Measurements from ENCODE around the gene SPINDOC.
"Not testable (repeated sequence)": the region's sequence is repeated elsewhere in the genome, so short reads cannot be mapped to it uniquely, and the experiment has no call there.

The SPINDOC gene, protein sequence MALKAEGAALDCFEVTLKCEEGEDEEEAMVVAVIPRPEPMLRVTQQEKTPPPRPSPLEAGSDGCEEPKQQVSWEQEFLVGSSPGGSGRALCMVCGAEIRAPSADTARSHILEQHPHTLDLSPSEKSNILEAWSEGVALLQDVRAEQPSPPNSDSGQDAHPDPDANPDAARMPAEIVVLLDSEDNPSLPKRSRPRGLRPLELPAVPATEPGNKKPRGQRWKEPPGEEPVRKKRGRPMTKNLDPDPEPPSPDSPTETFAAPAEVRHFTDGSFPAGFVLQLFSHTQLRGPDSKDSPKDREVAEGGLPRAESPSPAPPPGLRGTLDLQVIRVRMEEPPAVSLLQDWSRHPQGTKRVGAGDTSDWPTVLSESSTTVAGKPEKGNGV

DNA sequence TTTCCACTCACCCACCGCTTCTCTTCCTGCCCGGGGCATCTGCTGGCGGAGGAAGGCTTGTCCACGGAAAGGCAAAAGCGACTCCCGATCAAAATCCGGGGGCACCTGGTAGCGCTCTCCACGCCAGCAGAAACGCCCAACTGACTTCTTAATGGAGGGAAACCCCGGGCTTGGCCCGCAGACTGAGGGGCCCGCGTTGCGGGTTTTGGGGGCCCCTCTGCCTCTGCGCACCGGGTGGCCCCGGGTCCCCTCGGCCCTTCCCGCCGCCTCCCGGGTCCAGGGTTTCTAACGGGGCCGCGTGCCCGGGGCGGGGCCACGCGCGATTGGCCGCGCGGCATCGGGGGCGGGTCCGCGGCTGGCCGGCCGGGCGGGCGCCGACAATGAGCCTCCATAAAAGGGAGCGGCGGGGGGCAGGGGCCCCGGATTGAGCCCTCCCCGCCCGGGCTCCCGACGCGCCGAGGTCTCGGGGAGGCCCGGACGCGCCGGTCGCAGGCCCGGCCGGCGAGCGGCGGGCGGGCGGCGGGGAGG lies at the start of gene SPINDOC:
SPINDOC (plus strand) TSS at position 422 of the 528 bp plus-strand sequence. CDS start 231 bp downstream, outside the sequence.
- peak; percentile 81 to 86 for DNase-seq

DNA sequence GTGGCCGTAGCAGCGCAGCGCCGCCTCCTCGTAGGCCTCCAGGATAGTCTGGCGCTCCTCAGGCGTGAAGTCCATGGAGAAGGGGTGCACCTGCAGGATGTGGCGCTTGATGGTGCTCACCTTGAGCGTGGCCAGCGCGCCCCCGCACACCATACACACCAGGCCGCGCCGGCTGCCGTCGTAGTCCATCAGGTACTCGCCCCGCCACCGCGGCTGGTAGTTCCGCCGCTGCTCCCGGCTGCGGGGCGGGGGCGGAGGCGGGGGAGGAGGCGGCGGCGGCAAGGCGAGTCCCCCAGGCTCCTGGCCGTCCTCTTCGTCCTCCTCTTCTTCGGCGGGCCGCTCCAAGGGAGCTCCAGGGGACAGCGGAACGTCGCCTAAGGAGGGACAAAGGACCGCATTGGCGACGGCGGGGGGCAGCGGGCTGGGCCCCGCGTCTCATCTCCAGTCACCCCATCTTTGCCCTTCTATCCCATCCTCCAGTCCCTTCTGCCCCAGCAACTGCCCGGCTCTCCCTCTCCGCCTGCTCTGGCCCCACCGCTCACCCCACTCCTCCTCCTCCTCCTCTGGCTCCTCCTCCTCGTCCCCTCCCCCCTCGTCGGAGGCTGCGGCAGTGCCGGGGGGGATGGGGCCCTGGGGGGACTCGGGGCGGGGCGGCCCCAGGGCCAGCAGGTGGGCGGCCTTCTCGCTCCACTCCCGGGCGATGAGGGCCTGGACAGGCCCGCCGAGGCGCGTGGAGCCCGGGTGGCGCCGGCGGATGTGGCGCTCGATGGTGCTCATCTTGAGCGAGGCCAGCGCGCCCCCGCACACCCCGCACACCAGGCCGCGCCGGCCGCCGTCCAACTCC lies 49.5 kb upstream of the SPINDOC start:
- no peak for DNase-seq

DNA sequence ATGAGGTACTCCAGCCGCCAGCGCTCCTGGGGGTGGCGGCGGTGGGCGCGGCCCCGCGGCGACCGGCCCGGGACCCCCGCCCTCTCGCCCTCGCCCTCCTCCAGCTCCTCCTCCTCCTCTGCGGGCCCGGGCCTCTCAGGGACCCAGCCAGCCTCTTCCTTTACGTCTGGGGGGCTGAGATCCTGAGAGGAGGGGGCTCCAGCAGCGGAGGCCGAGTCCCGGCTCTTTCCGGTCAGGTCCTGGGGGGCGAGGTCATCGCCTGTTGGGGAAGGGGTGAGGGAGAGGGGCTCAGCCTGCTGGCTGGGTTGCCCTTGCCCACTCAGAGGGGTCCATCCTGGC lies 48.9 kb upstream of the SPINDOC start:
- DNase-seq: no peak

- DNase-seq: no peak
Measured at GRCh38 chr11:63764679-63765647, 48.3 kb upstream of the SPINDOC start.

GRCh38 chr11:63765688-63766241 lies 47.5 kb upstream of the SPINDOC start:
- no peak for DNase-seq

DNA sequence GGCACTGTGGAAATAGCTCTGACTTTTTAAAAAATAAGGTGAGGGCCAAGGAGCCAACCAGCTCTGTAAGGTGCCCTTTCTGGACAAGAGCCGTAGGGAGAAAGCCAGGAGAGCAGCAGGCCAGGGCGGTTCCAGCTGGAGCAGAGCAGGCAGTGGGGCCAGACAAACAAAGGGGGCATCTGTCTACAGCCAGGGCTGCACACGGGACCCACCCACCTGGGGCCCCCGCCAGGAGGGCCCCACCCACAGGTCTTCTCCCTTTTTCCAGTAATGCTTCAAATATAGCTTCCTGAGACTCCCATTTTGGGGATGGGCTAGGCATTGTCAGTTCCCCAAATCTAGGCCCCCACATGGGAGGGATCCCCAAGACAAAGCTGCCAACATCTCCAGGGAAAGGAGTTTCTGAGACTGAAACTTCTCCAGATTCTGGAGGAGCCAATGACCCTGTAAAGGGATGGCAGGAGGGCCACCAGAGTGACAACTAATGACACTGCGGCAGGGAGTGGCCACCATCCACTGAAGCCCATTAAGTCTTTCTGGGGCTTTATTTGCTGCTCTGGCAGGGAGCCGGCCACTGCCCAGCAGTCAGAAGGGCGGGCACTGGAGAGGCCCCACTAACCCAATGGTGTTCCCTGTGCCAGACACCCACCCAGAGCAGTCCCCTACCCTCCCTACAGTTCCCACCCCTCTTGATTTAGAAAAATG lies 46.6 kb upstream of the SPINDOC start:
- DNase-seq: no peak

DNA sequence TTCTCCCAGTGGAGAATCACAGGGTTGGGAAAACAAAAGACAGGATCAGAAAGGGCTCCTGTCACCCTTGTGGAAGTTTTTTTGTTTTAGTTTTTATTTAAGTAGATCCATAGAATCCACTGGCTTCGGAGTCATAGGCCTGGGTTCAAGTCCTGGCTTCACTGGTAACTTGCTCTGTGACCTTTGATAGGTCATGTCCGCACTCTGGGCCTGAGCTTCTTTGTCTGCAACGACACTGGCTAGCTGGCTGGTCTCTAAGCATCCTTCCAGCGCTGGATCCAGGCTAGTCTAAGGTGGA lies 46.0 kb upstream of the SPINDOC start:
- DNase-seq: no peak

DNA sequence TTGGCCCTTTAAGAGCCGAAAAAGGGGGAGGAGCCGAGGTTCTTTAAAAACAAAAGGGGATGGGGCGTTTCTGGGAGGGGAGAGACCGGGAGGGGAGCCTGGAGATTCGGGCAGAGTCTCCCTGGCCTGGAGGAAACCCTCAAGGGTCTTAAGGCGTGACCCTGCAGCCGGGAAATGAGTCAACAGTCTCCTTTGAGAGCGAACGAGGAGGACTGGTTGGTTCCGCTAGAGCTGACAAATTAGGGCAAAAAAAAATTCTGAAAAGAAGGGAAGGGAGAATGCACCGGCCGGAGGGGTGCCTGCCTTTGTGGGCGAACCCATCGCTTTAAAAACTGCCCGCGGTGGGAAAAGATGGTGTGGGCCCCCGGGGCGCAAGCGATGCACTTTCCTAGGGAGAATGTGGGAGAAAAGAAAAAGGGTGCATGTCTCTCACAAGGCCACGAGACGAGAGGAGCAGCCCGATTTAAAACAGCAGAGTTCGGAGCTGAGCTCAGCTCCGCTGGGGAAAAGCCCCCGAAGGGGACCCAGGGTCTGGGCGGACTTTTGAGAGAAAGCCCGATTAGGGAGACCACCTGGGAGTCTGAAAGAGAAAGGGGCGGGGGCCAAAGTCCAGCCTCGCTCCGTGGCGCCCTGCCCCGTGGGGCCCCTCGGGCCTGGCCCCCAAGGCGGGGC lies 45.6 kb upstream of the SPINDOC start:
- DNase-seq: peak; percentile 59 to 62

DNA sequence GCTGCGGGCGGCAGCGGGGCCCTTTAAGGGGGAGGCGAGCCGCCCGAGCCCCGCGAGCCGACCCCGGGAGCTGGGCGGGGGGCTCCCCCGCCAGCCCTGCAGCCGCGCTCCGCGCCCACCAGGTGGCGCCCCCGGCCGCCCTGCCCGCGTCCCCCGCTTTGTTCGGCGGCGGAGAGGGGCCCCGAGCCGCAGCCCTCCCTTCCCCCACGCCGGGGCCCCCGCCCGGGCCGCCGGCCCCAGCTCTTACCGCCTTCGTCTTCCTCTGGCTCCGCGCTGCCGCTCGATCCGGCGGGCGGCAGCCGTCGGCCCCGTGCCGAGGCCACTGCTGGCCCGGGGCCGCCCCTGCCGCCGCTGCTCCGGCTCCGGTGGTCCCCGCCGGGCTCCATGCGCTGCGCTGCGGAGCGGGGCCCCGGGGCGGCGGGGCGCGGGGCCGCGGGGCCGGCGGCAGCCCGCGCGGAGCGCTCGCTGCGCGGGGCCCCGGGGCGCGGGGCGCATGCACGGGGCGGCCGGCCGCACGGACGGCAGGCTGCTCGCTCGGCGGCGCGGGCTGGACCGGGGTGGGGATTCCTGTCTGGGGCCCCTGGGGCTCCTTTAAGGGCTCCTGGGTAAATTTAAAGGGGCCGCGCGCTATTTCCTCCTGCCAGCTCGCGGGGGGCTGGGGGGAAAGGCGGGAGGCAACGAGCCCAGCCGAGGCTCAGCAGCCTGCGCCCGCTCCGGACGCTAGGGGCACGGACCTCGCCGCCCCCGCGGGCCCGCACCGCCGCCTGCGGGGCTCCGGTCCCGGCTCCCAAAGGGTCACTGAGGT lies 44.8 kb upstream of the SPINDOC start, which contains the start of gene ZFTA:
ZFTA (minus strand) TSS at position 539 of the 805 bp plus-strand sequence; CDS start at position 386, 153 bp downstream.
- peak; percentile 69 to 78 for DNase-seq

DNA sequence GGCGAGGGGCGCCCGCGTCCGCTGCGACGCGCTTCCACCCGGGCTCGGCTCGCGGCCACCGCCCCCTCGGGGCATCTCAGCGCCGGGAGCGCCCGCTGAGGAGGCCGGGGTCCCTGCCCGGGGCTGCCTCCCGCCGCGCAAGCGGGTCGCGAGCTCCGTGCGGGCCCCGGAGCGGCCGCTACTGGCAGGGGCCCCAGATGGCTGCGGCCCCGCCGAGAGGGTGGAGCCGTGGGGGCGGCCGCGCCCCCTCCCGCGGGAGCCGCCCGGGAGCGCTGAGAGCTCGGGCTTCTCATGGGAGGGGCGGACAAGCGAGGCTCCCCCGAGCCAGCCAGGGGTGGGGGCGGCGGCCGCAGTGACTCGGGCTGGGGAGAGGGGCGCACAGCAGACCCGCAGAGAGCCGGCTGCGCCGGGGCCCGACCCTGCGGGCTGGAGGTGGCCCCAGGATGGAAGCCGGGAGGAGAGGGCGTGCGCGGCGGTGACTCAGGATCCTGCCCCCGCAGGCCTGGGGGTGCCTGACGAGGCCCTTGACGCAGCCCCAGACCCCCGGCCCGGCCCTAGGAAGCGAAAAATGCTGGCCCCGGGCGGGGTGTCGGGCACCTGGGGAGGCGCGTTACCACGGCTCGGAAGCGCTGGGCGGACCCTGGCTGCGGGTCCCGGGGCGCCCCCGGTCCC lies 44.1 kb upstream of the SPINDOC start:
- DNase-seq: peak; percentile 56 to 68

- no peak for DNase-seq
Measured at GRCh38 chr11:63769714-63770455, 43.4 kb upstream of the SPINDOC start.

DNA sequence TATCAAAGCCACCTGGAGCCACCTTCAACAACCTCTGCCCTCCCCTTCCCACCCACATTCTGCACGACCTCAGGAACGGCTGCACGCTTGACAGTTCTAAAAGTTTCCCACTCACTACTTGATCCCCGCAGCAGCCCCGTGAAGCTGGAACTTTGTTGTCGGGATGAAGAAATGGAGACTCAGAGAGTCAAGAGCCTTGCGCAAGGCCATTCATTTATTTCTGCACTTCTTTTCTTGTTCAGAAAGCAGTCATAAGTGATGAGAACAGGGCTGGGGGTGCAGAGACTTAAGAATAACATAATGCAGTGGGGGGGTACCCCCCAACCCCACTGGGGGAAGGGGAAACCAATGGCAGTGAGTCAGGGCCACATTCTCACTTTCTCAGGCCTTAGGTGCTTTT lies 42.5 kb upstream of the SPINDOC start:
- DNase-seq: no peak

- not testable (repeated sequence) for DNase-seq
Measured at GRCh38 chr11:63771741-63772318, 41.4 kb upstream of the SPINDOC start.

- no peak for DNase-seq
Measured at GRCh38 chr11:63775191-63775590, 38.1 kb upstream of the SPINDOC start.

DNA sequence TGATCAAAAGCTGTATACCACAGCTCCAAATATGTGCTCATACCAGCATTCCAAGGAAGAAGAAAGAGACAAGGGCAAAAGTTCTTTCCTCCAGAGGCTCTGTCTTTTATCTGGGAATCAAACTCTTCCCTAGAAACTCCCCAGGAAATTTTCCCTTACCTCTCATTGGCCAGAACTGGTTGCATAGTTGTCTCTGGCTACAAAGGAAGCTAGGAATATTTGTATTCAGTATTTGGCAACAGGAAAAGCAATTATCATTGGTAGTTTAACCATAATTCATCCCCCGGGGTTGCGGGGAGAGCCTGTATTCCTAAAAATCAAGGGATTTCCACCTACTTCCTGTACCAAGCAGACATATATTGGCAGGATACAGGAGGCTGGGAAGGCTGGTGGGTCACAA lies 34.2 kb upstream of the SPINDOC start:
- no peak for DNase-seq

DNA sequence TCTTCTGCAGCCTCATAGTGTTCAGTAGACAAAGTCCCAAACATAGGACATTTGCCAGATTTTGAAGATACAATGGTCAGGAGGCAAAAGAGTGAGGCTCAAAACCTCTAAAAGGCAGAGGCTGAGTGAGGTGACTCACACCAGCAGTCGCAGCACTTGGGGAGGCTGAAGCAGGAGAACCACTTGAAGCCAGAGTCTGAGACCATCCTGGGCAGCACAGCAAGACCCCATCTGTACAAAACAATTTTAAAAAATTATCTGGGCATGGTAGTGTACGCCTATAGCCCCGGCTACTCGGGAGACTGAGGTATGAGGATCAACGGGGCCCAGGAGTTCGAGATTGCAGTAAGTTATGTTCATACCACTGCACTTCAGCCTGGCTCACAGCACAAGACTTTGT lies 30.5 kb upstream of the SPINDOC start:
- DNase-seq: no peak

- no peak for DNase-seq
Measured at GRCh38 chr11:63783925-63784592, 29.2 kb upstream of the SPINDOC start.

- no peak for DNase-seq
Measured at GRCh38 chr11:63785823-63786222, 27.4 kb upstream of the SPINDOC start.

All from activated T-cell treated with anti-CD3 and anti-CD28 coated beads, Interleukin-2, amount 50 U/mL, for 48 hours (primary cell).